Measurements from ENCODE around the gene ERP27. TPM values are rescaled to one million over a fixed set of nuclear protein-coding genes. Genes with fewer than 3 reads are reported as not detected.

Gene ERP27
- total RNA-seq, 1 experiment from 2014 or later = not detected

DNA sequence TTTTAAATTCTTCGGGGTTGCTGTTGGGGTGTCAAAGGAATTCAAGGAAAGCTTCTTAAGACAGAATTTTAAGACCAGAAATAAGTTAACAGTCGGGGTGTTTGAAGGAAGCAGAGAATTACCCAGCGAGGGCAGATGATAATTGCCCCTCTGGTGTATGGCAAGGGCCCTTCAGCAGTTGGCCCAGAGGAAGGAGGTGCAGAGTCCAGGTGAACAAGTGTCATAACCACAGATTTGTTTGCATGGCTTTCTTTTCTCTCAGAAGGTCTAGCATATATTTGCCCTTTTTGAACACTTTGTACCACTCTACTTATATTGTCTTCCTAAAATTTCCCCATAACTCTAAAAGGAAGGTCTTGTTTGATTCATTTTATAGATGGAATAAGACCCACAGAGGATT is 36.3 kb upstream of the ERP27 start:
- in situ Hi-C loops (cut with HindIII; ENCODE audit: low pct_unique_long_range_greater_than_20kb, low sequenced_read_pairs) = no loop called here

DNA sequence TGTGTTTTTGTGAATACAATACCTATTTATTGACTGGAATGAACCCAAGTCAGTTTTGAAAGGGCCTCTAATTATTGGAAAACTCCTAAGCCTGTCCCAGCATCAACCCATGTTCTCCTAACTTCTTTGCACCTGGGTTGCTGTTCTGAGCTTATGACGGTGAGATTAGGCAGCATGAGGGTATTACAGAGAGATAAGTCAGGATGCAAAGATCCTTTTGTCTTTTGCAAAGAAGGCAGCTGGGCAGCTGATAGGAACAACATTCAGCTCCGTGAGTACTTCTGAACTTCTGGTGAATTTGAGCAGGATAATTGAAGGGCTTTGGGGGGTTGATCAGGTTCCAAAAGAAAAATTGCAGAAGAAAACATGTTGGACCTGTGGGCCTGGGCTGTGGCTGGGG is 34.5 kb upstream of the ERP27 start, which contains the start of gene PDE6H:
PDE6H (plus strand) TSS at position 227 of the 400 bp plus-strand sequence. CDS start 4,971 bp downstream, outside the sequence.
- H3K27me3 ChIP-seq (ENCODE audit: control insufficient read depth, insufficient read depth, low read length) = no peaks in the 10 kb centered on the region
- TF ChIP-seq POLR2AphosphoS5 (IDR thresholded peaks at IDR 0.05; ENCODE audit: low read depth, low read length) = no peak
- TF ChIP-seq, protein P1, sequence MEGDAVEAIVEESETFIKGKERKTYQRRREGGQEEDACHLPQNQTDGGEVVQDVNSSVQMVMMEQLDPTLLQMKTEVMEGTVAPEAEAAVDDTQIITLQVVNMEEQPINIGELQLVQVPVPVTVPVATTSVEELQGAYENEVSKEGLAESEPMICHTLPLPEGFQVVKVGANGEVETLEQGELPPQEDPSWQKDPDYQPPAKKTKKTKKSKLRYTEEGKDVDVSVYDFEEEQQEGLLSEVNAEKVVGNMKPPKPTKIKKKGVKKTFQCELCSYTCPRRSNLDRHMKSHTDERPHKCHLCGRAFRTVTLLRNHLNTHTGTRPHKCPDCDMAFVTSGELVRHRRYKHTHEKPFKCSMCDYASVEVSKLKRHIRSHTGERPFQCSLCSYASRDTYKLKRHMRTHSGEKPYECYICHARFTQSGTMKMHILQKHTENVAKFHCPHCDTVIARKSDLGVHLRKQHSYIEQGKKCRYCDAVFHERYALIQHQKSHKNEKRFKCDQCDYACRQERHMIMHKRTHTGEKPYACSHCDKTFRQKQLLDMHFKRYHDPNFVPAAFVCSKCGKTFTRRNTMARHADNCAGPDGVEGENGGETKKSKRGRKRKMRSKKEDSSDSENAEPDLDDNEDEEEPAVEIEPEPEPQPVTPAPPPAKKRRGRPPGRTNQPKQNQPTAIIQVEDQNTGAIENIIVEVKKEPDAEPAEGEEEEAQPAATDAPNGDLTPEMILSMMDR (IDR thresholded peaks at IDR 0.05) = no peak
- TF ChIP-seq, protein P2, sequence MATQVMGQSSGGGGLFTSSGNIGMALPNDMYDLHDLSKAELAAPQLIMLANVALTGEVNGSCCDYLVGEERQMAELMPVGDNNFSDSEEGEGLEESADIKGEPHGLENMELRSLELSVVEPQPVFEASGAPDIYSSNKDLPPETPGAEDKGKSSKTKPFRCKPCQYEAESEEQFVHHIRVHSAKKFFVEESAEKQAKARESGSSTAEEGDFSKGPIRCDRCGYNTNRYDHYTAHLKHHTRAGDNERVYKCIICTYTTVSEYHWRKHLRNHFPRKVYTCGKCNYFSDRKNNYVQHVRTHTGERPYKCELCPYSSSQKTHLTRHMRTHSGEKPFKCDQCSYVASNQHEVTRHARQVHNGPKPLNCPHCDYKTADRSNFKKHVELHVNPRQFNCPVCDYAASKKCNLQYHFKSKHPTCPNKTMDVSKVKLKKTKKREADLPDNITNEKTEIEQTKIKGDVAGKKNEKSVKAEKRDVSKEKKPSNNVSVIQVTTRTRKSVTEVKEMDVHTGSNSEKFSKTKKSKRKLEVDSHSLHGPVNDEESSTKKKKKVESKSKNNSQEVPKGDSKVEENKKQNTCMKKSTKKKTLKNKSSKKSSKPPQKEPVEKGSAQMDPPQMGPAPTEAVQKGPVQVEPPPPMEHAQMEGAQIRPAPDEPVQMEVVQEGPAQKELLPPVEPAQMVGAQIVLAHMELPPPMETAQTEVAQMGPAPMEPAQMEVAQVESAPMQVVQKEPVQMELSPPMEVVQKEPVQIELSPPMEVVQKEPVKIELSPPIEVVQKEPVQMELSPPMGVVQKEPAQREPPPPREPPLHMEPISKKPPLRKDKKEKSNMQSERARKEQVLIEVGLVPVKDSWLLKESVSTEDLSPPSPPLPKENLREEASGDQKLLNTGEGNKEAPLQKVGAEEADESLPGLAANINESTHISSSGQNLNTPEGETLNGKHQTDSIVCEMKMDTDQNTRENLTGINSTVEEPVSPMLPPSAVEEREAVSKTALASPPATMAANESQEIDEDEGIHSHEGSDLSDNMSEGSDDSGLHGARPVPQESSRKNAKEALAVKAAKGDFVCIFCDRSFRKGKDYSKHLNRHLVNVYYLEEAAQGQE (IDR thresholded peaks at IDR 0.05; ENCODE audit: insufficient read depth in 1 of 2, low read depth in 2 of 2, low read length in 1 of 2) = no peak
- no peak for TF ChIP-seq SIN3A (IDR thresholded peaks at IDR 0.05; ENCODE audit: borderline replicate concordance, insufficient read depth, low read depth, low read length)
- no peak for TF ChIP-seq TCF7L2 (IDR thresholded peaks at IDR 0.05; ENCODE audit: low read depth, low read length)
- H3K27ac ChIP-seq (ENCODE audit: low read length) = no peak within 1 kb of the TSS
- no peaks in the 10 kb centered on the region for H3K4me1 ChIP-seq (ENCODE audit: control insufficient read depth, insufficient read depth, low read length)
- H3K9me3 ChIP-seq (ENCODE audit: control insufficient read depth, insufficient read depth, low read depth, low read length) = no peaks in the 10 kb centered on the region
- no peak within 1 kb of the TSS for H3K4me3 ChIP-seq (ENCODE audit: low read depth in 2 of 2, low read length in 2 of 2)
- intact Hi-C loops (cut with micrococcal nuclease; ENCODE audit: unreplicated experiment) = no loop called here
- no peak for ATAC-seq
- no peaks in the 10 kb centered on the region for H3K36me3 ChIP-seq (ENCODE audit: control insufficient read depth, insufficient read depth, low read length)
- in situ Hi-C loops (cut with HindIII; ENCODE audit: low pct_unique_long_range_greater_than_20kb, low sequenced_read_pairs) = no loop called here
- ChIA-PET POLR2A (no interaction called here), CTCF (no interaction called here)
- BruUV-seq (replicated peaks) = no TSS peak
- no peak for DNase-seq (ENCODE audit: low read depth, low spot score)

More for the DNA sequence above, 36.3 kb upstream of the ERP27 start:
- CTCF ChIA-PET = no interaction called here
- no peak for TF ChIP-seq POLR2AphosphoS5 (IDR thresholded peaks at IDR 0.05; ENCODE audit: low read depth, low read length)
- no peak for TF ChIP-seq TCF7L2 (IDR thresholded peaks at IDR 0.05; ENCODE audit: low read depth, low read length)
- DNase-seq (ENCODE audit: low read depth, low spot score) (no peak), ATAC-seq (no peak)
- Histone ChIP-seq H3K4me3 (ENCODE audit: low read depth in 2 of 2, low read length in 2 of 2) (no peak overlapping the region), H3K4me1 (ENCODE audit: control insufficient read depth, insufficient read depth, low read length) (no peaks in the 10 kb centered on the region), H3K36me3 (ENCODE audit: control insufficient read depth, insufficient read depth, low read length) (no peaks in the 10 kb centered on the region), H3K27me3 (ENCODE audit: control insufficient read depth, insufficient read depth, low read length) (no peaks in the 10 kb centered on the region), H3K9me3 (ENCODE audit: control insufficient read depth, insufficient read depth, low read depth, low read length) (no peaks in the 10 kb centered on the region), H3K27ac (ENCODE audit: low read length) (no peak overlapping the region)
- intact Hi-C loops (cut with micrococcal nuclease; ENCODE audit: unreplicated experiment) = no loop called here
- POLR2A ChIA-PET = no interaction called here
- no TSS peak for BruUV-seq (replicated peaks)

DNA sequence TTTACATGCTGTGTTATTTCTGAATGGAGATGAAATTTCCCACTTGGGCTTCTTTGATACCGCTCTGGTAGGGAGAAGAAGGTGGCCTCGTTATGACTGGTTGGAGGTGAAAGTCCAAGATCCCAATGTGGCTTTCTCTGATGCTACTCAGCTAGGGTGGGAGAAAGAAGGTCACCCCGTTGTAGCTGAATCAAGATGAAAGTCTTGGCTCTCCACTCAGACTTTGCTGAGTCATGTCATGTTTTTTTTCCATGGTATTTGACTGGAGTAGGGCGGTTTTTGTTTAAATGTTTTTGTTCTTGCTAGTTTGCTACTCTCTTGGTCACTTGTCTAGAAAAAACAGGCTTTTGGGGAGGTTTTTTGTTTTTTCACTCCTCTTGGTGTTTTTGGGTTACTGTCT is 32.1 kb upstream of the ERP27 start:
- Histone ChIP-seq H3K36me3 (ENCODE audit: control insufficient read depth, insufficient read depth, low read length) (no peaks in the 10 kb centered on the region), H3K9me3 (ENCODE audit: control insufficient read depth, insufficient read depth, low read depth, low read length) (no peaks in the 10 kb centered on the region), H3K27ac (ENCODE audit: low read length) (no peak overlapping the region), H3K4me1 (ENCODE audit: control insufficient read depth, insufficient read depth, low read length) (no peaks in the 10 kb centered on the region), H3K27me3 (ENCODE audit: control insufficient read depth, insufficient read depth, low read length) (no peaks in the 10 kb centered on the region), H3K4me3 (ENCODE audit: low read depth in 2 of 2, low read length in 2 of 2) (no peak overlapping the region)
- no peak for DNase-seq (ENCODE audit: low read depth, low spot score)
- BruUV-seq (replicated peaks) = no TSS peak
- TF ChIP-seq TCF7L2 (IDR thresholded peaks at IDR 0.05; ENCODE audit: low read depth, low read length) (no peak), POLR2AphosphoS5 (IDR thresholded peaks at IDR 0.05; ENCODE audit: low read depth, low read length) (no peak), SIN3A (IDR thresholded peaks at IDR 0.05; ENCODE audit: borderline replicate concordance, insufficient read depth, low read depth, low read length) (no peak)
- TF ChIP-seq, protein P2 (IDR thresholded peaks at IDR 0.05; ENCODE audit: insufficient read depth in 1 of 2, low read depth in 2 of 2, low read length in 1 of 2) = no peak
- TF ChIP-seq, protein P1 (IDR thresholded peaks at IDR 0.05) = no peak
- ChIA-PET CTCF (no interaction called here), POLR2A (no interaction called here)
- no peak for ATAC-seq
- intact Hi-C loops (cut with micrococcal nuclease; ENCODE audit: unreplicated experiment) = no loop called here
- in situ Hi-C loops (cut with HindIII; ENCODE audit: low pct_unique_long_range_greater_than_20kb, low sequenced_read_pairs) = no loop called here
